ENCODE results near the gene APCDD1. TPM values are rescaled to one million over a fixed set of nuclear protein-coding genes. Genes with fewer than 3 reads are reported as not detected.

The APCDD1 gene
- total RNA-seq, 1 donor from 2014 or later = 171 TPM

- no peak for DNase-seq
- Mint-ChIP-seq H3K9me3 (ENCODE audit: unreplicated experiment) (peaks cover 9% of the 10 kb centered on the region), H3K27me3 (ENCODE audit: unreplicated experiment) (peaks cover 7% of the 10 kb centered on the region), H3K36me3 (ENCODE audit: unreplicated experiment) (no peaks in the 10 kb centered on the region), H3K4me1 (ENCODE audit: low read depth, unreplicated experiment) (peaks cover 34% of the 10 kb centered on the region), H3K4me3 (ENCODE audit: unreplicated experiment) (peak overlapping the region; percentile 97), H3K27ac (ENCODE audit: unreplicated experiment) (no peak overlapping the region)
- TF ChIP-seq, protein P1, sequence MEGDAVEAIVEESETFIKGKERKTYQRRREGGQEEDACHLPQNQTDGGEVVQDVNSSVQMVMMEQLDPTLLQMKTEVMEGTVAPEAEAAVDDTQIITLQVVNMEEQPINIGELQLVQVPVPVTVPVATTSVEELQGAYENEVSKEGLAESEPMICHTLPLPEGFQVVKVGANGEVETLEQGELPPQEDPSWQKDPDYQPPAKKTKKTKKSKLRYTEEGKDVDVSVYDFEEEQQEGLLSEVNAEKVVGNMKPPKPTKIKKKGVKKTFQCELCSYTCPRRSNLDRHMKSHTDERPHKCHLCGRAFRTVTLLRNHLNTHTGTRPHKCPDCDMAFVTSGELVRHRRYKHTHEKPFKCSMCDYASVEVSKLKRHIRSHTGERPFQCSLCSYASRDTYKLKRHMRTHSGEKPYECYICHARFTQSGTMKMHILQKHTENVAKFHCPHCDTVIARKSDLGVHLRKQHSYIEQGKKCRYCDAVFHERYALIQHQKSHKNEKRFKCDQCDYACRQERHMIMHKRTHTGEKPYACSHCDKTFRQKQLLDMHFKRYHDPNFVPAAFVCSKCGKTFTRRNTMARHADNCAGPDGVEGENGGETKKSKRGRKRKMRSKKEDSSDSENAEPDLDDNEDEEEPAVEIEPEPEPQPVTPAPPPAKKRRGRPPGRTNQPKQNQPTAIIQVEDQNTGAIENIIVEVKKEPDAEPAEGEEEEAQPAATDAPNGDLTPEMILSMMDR (IDR thresholded peaks at IDR 0.05; ENCODE audit: partially characterized antibody, unreplicated experiment) = no peak
Observed at GRCh38 chr18:10458691-10459090, 4.3 kb downstream of the APCDD1 start.

GRCh38 chr18:10459587-10459986, 5.2 kb downstream of the APCDD1 start:
- TF ChIP-seq, protein P1 (IDR thresholded peaks at IDR 0.05; ENCODE audit: partially characterized antibody, unreplicated experiment) = no peak
- Mint-ChIP-seq H3K27me3 (ENCODE audit: unreplicated experiment) (peaks cover 7% of the 10 kb centered on the region), H3K4me1 (ENCODE audit: low read depth, unreplicated experiment) (peaks cover 38% of the 10 kb centered on the region), H3K36me3 (ENCODE audit: unreplicated experiment) (no peaks in the 10 kb centered on the region), H3K9me3 (ENCODE audit: unreplicated experiment) (peaks cover 9% of the 10 kb centered on the region), H3K27ac (ENCODE audit: unreplicated experiment) (no peak overlapping the region), H3K4me3 (ENCODE audit: unreplicated experiment) (peak overlapping the region; percentile 38)
- DNase-seq = no peak

GRCh38 chr18:10460414-10461018, 6.1 kb downstream of the APCDD1 start:
- Mint-ChIP-seq H3K27me3 (ENCODE audit: unreplicated experiment) (peaks cover 3% of the 10 kb centered on the region), H3K9me3 (ENCODE audit: unreplicated experiment) (peaks cover 6% of the 10 kb centered on the region), H3K27ac (ENCODE audit: unreplicated experiment) (no peak overlapping the region), H3K36me3 (ENCODE audit: unreplicated experiment) (no peaks in the 10 kb centered on the region), H3K4me3 (ENCODE audit: unreplicated experiment) (peak overlapping the region; percentile 32), H3K4me1 (ENCODE audit: low read depth, unreplicated experiment) (peaks cover 46% of the 10 kb centered on the region)
- DNase-seq = no peak
- TF ChIP-seq, protein P1 (IDR thresholded peaks at IDR 0.05; ENCODE audit: partially characterized antibody, unreplicated experiment) = no peak

- Mint-ChIP-seq H3K36me3 (ENCODE audit: unreplicated experiment) (no peaks in the 10 kb centered on the region), H3K4me3 (ENCODE audit: unreplicated experiment) (no peak overlapping the region), H3K4me1 (ENCODE audit: low read depth, unreplicated experiment) (peaks cover 45% of the 10 kb centered on the region), H3K27me3 (ENCODE audit: unreplicated experiment) (peaks cover 2% of the 10 kb centered on the region), H3K9me3 (ENCODE audit: unreplicated experiment) (peaks cover 3% of the 10 kb centered on the region), H3K27ac (ENCODE audit: unreplicated experiment) (no peak overlapping the region)
- DNase-seq = no peak
- TF ChIP-seq, protein P1 (IDR thresholded peaks at IDR 0.05; ENCODE audit: partially characterized antibody, unreplicated experiment) = no peak
Observed at GRCh38 chr18:10461989-10462388, 7.6 kb downstream of the APCDD1 start.

DNA sequence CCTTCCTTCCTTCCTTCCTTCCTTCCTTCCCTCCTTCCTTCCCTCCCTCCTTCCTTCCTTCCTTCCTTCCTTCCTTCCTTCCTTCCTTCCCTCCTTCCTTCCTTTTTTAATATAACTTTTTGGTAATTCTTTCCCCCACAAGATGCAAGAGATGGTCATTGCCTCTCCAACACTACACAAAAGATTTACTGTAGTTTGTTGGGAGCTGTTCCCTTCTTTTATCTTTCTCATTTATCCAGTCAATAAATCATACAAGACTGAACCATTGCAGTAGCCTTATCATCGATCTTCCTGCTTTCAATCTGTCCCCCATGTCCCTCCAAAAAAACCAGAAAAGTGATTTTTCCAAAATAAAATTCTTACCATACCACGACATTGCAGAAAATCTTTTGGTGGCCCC, 8.2 kb downstream of the APCDD1 start:
- Mint-ChIP-seq H3K9me3 (ENCODE audit: unreplicated experiment) (peaks cover 3% of the 10 kb centered on the region), H3K36me3 (ENCODE audit: unreplicated experiment) (no peaks in the 10 kb centered on the region), H3K4me3 (ENCODE audit: unreplicated experiment) (peak overlapping the region; percentile 80), H3K27me3 (ENCODE audit: unreplicated experiment) (peaks cover 2% of the 10 kb centered on the region), H3K4me1 (ENCODE audit: low read depth, unreplicated experiment) (peaks cover 47% of the 10 kb centered on the region), H3K27ac (ENCODE audit: unreplicated experiment) (peak overlapping the region; percentile 8)
- TF ChIP-seq, protein P1 (IDR thresholded peaks at IDR 0.05; ENCODE audit: partially characterized antibody, unreplicated experiment) = no peak
- DNase-seq = no peak
